Measurements from ENCODE around the gene TMEM259.
"Not testable (repeated sequence)": the region's sequence is repeated elsewhere in the genome, so short reads cannot be mapped to it uniquely, and the experiment has no call there.

TMEM259 gene

GRCh38 chr19:1040476-1041271, 19.8 kb upstream of the TMEM259 start:
- in situ Hi-C loops (cut with HindIII; ENCODE audit: low sequenced_read_pairs) = no loop called here

GRCh38 chr19:1039646-1040475, 18.9 kb upstream of the TMEM259 start, which contains the start of gene ABCA7:
Gene ABCA7, plus strand, starts transcription at chr19:1040107. Its CDS starts 1,255 bp downstream, at chr19:1041362.
- in situ Hi-C loops (cut with HindIII; ENCODE audit: low sequenced_read_pairs) = no loop called here

DNA sequence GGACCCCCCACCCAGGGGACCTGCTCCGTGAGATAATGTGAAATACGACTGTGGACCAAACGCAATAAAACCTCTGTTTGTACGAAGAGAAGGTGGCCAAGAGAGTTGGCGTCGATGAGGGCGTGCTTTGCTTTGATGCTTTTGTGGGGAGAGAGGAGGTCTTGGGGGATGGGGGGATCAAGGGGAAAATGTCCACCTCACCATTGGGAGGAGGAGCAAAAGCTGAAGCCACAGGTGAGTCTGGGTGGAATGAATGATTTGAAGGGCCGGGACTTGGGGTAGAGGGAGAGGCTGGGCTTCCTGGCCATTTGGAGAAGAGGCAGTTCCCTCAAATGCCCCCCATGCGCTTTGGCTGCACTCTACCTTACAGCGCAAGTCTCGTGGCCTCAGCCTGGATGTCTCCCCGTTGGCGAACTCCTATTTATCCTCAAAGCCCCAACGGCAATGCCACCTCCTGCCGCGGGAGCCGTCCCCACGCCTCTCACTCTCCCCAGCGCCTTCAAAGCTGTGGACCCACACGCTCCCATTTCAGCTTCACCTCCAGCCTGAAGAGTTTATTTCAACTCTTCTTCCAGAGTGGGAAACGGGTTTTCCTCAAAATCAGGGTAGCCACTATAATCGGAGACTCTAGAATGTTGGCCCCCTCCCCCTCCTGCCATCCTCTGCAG, 18.2 kb upstream of the TMEM259 start:
- in situ Hi-C loops (cut with HindIII; ENCODE audit: low sequenced_read_pairs) = no loop called here

DNA sequence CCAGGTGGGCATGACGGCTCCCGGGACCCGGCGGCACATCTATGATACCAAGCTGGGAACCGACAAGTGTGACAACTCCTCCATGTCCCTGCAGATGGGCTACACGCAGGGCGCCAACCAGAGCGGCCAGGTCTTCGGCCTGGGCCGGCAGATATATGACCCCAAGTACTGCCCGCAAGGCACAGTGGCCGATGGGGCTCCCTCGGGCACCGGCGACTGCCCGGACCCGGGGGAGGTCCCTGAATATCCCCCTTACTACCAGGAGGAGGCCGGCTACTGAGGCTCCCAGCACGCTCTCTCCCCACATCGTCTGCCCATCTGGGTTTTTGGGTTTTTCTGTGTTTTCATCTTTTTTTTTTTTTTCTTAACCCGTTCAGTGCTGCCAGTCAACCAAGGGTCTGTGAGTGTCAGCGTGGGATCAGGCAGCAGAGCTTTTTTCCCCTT, 16.7 kb upstream of the TMEM259 start:
- in situ Hi-C loops (cut with HindIII; ENCODE audit: low sequenced_read_pairs) = no loop called here

DNA sequence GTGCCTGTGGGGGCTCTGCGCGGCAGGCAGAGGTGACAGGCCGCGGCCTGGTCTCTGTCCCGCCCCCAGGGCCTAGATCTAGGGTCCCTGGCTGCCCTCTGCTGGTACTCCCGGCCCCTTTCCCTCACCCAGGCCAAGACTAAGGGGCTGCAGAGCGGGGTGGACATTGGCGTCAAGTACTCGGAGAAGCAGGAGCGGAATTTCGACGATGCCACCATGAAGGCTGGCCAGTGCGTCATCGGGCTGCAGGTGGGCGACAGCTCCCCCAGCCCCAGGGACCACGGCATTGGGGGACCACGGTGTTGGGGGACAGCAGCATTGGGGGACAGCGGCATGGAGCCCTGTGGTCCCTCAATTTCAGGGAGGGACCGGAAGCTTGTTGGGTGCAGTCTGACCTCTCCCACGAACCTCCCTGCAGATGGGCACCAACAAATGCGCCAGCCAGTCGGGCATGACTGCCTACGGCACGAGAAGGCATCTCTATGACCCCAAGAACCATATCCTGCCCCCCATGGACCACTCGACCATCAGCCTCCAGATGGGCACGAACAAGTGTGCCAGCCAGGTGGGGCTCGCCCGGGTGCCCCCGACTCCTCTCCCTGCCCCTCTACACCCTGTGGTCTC, 15.2 kb upstream of the TMEM259 start:
- in situ Hi-C loops (cut with HindIII; ENCODE audit: low sequenced_read_pairs) = no loop called here

GRCh38 chr19:1032264-1032867, 11.4 kb upstream of the TMEM259 start:
- in situ Hi-C loops (cut with HindIII; ENCODE audit: low sequenced_read_pairs) = no loop called here

- in situ Hi-C loops (cut with HindIII; ENCODE audit: low sequenced_read_pairs) = no loop called here
These were observed 7.4 kb upstream of the TMEM259 start for GRCh38 chr19:1028062-1028926.

DNA sequence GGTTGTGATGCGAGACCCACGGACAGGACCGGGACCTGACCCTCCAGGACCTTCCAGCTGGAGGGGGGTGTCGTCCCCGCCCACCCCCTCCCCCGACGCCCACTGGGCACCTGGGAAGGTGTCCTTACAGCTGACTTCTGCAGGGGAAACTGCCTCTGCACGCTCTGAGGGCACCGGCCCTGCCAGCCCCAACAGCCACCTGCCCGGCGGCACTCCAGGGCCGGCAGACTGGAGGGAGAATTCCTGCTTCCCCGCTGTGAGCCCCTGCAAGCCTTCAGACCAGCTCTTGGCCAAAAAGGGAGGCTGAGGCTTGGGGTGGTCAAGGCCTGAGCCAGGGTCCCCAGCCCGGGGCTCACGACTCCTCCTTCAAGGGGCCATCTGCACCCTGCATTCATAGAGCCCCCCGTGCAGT, 6.7 kb upstream of the TMEM259 start:
- in situ Hi-C loops (cut with HindIII; ENCODE audit: low sequenced_read_pairs) = no loop called here

- in situ Hi-C loops (cut with HindIII; ENCODE audit: low sequenced_read_pairs) = no loop called here
These were observed 6.1 kb upstream of the TMEM259 start for GRCh38 chr19:1026783-1027649.

- in situ Hi-C loops (cut with HindIII; ENCODE audit: low sequenced_read_pairs) = no loop called here
These were observed 5.2 kb upstream of the TMEM259 start, which contains the start of gene CNN2 for GRCh38 chr19:1025960-1026782. Gene CNN2, plus strand, starts transcription at chr19:1026608. Its CDS starts 54 bp downstream, at chr19:1026662.

DNA sequence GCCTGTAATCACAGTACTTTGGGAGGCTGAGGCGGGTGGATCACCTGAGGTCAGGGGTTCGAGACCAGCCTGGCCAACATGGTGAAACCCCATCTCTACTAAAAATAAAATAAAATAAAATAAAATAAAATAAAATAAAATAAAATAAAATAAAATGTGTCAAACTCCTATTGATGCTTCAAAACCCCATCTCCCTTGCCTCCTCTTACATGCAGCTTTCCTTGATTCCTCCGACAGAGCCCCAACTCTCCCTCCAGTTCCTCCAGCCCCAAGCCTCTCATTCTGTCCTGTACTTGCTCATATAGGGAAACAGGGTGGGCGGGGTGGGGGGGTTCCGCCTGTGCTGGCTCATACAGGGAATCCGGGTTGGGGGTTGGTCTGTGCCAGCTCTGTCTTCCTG, 4.2 kb upstream of the TMEM259 start:
- in situ Hi-C loops (cut with HindIII; ENCODE audit: low sequenced_read_pairs) = not testable (repeated sequence)

DNA sequence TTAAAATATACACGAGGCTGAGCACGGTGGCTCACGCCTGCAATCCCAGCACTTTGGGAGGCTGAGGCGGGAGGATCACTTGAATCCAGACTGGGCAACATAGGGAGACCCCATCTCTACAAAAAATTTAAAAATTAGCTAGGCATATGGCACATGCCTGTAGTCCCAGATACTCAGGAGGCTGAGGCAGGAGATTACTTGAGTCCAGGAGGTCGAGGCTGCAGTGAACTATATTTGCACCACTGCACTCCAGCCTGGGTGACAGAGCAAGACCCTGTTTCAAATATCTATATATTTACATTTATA, 2.9 kb upstream of the TMEM259 start:
- in situ Hi-C loops (cut with HindIII; ENCODE audit: low sequenced_read_pairs) = not testable (repeated sequence)

DNA sequence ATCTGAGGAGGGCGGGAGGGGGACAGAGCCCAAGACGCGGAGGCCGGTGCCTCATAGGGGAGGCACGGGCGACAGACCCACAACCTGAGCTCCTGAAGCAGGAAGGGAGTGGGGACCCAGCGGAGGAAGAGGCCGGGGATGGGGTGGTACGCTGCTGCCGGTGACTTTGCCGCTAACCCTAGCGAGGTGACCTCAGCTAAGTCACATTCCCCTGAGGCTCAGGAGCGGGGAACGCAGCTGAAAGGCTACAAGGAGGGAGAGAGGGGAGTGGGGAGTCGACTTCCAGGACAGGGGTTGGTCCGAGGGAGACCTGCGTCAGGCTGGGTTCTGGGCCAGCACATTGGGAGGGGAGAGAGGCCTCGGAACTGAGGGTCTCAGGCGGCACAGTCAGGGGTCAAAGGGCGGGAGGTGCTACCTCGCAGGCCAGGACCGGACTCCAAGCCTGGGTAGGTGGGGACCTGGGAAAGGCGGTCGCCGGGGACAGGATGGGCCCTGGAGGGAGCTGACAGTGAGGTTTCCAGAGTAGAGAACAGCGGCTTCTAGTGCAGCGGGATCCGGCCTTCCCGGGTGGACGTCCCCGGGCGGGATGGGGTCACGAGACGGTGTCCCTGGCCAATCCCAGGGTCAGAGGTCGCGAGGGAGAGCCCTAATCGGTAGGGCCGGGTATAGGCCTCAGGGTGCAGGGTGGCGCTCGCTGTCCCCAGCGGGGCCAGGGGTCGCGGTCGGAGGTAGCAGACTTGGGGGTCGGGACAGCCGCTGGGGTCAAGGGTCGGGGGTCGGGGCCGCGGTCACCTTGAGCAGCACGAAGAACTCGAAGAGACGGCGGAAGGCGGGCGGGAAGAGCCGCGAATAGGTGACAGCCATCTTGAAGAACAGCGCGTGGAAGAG, 699 bp downstream of the TMEM259 start:
- in situ Hi-C loops (cut with HindIII; ENCODE audit: low sequenced_read_pairs) = no loop called here

DNA sequence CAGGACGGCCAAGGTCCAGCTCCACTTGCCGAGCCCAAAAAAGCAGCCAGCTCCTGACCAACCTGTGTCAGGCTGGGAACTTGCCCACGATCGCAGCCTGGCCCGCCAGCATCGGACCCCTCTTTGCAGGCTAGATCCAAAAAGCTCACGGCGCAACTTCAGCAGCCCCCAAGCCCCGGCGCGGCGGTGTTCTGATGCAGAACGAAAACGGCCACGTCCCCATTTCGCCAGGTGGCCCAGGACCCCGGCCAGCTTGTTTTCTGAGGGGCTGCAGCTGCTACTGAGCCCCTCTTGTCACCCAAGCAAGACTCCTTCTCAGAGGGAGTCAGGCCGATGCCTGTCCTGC, 1.3 kb downstream of the TMEM259 start:
- in situ Hi-C loops (cut with HindIII; ENCODE audit: low sequenced_read_pairs) = no loop called here

- in situ Hi-C loops (cut with HindIII; ENCODE audit: low sequenced_read_pairs) = no loop called here
These were observed 1.8 kb downstream of the TMEM259 start for GRCh38 chr19:1018932-1019615.

DNA sequence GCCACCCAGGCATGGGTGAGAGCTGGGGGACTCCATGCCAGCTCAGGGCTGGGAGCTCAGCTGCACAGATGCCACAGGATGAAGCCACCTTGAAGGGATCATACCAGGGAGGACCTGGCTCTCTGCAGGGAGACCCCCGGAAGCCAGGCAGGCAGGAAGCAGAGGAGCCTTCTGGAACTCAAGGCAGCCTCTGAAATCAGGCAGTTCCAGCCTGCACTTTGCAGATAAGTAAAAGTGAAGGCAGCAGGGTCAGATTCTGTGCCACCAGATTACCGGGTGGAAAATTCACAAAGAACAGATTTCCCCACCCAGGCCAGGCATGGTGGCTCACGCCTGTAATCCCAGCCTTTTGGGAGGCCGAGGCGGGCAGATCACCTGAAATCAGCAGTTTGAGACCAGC, 2.5 kb downstream of the TMEM259 start:
- in situ Hi-C loops (cut with HindIII; ENCODE audit: low sequenced_read_pairs) = no loop called here
